Immature natural killer cell (primary cell): ENCODE results near the gene SLC25A22. TPM values are rescaled to one million over a fixed set of nuclear protein-coding genes. Genes with fewer than 3 reads are reported as not detected.

Source experiments
- DNase-seq, 3 donors: peaks; one replicate each; pipeline ENCODE4 v3.0.0; 2022; ENCODE audit warnings: mixed read lengths in 1 of 3
- H3K27ac Mint-ChIP-seq, 6 donors: one replicate each; pipeline ENCODE4 v1.8.0; 2020; ENCODE audit warnings: mixed read lengths in 6 of 6, mild to moderate bottlenecking in 5 of 6, inconsistent platforms in 4 of 6, moderate library complexity in 3 of 6
- H3K27me3 Mint-ChIP-seq, 3 donors: one replicate each; pipeline ENCODE4 v1.8.0; 2020 to 2021; ENCODE audit warnings: low read depth in 3 of 3, mild to moderate bottlenecking in 3 of 3, mixed read lengths in 3 of 3, moderate library complexity in 3 of 3, inconsistent platforms in 1 of 3
- H3K36me3 Mint-ChIP-seq, 3 donors: one replicate each; pipeline ENCODE4 v1.8.0; 2020; ENCODE audit warnings: mixed read lengths in 3 of 3, inconsistent platforms in 2 of 3, mild to moderate bottlenecking in 2 of 3
- H3K4me1 Mint-ChIP-seq, 2 donors: one replicate each; pipeline ENCODE4 v1.8.0; 2020; ENCODE audit warnings: inconsistent platforms in 2 of 2, mild to moderate bottlenecking in 2 of 2, mixed read lengths in 2 of 2, moderate library complexity in 1 of 2
- H3K4me3 Mint-ChIP-seq, 5 donors: one replicate each; pipeline ENCODE4 v1.8.0; 2020; ENCODE audit warnings: mild to moderate bottlenecking in 5 of 5, mixed read lengths in 5 of 5, inconsistent platforms in 3 of 5, moderate library complexity in 3 of 5
- H3K9me3 Mint-ChIP-seq, 6 donors: one replicate each; pipeline ENCODE4 v1.8.0; 2020; ENCODE audit warnings: mild to moderate bottlenecking in 6 of 6, mixed read lengths in 6 of 6, inconsistent platforms in 4 of 6, moderate library complexity in 3 of 6
- polyA plus RNA-seq, 3 donors: library from polyadenylated mRNA; unstranded; fragments of 300-500 nt; fragmentation: Illumina TruSeq; gene quantifications; one replicate each; pipeline ENCODE4 v1.2.3, GENCODE V29; 2021

Gene SLC25A22
- polyA plus RNA-seq, 3 donors from 2014 or later, result 5.2 to 14.9 (median 7.7) TPM

DNA sequence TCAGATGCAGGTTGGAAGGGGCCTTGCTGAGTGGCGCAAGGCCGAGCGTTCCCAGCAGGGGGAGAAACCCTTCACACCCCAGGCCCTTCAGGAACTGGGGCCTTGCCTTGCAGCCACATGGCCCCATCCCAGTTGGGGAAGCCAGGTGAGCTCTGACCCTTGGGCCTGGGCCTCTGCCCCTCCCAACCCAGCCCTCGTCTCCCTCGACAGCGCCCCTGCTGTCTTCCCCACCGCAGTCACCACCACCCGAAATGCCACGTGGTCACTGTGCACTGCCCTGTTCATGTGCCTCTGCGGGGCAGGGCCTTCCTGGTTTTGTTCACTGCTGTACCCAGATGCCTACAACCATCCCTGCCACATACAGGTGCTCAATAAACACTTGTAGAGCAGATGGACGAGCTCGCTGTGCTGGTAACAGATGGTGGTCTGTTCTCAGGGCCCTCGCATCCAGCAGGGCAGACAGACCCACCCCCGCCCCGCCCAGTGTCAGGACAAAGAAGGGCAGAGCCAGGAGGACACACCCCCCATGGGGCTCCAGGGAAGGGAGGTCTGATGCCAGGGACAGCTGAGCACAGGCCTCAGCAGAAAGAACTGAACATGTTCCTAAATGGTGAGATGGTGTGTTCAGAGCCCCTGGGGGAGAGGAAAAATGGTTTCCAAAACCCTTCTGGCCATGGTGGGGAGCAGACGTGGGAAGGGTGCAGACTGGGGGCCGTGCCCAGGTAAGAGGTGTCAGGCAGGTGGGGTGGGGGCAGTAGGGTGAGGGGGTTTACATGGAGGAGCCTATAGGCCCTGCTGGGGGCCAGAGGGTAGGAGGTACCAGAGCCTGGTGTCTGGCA, 40.6 kb upstream of the SLC25A22 start:
- H3K27me3 Mint-ChIP-seq, result peaks cover 5 to 6% (median 5%) of the 10 kb centered on the region in 3 donors
- no peak overlapping the region for H3K4me3 Mint-ChIP-seq
- no peaks in the 10 kb centered on the region for H3K36me3 Mint-ChIP-seq
- peaks cover 28 to 43% of the 10 kb centered on the region in 2 donors for H3K4me1 Mint-ChIP-seq
- no peaks in the 10 kb centered on the region for H3K9me3 Mint-ChIP-seq
- DNase-seq, result no peak
- H3K27ac Mint-ChIP-seq, result peak overlapping the region in 2 of 6 donors; percentile 7 to 76

DNA sequence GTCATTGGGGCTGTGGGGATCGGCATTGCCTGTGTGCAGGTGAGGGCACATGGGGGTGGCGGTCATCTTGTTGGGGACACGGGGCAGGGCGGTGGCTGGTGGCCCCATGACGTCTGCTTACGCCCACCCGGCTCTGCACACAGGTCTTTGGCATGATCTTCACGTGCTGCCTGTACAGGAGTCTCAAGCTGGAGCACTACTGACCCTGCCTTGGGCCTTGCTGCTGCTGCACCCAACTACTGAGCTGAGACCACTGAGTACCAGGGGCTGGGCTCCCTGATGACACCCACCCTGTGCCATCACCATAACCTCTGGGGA, 39.9 kb upstream of the SLC25A22 start:
- Mint-ChIP-seq H3K4me3 (peak overlapping the region in 3 of 5 donors; percentile 13 to 30 (median 18)), H3K27me3 (peaks cover 2 to 6% (median 2%) of the 10 kb centered on the region in 3 donors), H3K27ac (peak overlapping the region in 4 of 6 donors; percentile 24 to 79 (median 62)), H3K36me3 (no peaks in the 10 kb centered on the region), H3K9me3 (no peaks in the 10 kb centered on the region), H3K4me1 (peaks cover 24 to 42% of the 10 kb centered on the region in 2 donors)
- no peak for DNase-seq

DNA sequence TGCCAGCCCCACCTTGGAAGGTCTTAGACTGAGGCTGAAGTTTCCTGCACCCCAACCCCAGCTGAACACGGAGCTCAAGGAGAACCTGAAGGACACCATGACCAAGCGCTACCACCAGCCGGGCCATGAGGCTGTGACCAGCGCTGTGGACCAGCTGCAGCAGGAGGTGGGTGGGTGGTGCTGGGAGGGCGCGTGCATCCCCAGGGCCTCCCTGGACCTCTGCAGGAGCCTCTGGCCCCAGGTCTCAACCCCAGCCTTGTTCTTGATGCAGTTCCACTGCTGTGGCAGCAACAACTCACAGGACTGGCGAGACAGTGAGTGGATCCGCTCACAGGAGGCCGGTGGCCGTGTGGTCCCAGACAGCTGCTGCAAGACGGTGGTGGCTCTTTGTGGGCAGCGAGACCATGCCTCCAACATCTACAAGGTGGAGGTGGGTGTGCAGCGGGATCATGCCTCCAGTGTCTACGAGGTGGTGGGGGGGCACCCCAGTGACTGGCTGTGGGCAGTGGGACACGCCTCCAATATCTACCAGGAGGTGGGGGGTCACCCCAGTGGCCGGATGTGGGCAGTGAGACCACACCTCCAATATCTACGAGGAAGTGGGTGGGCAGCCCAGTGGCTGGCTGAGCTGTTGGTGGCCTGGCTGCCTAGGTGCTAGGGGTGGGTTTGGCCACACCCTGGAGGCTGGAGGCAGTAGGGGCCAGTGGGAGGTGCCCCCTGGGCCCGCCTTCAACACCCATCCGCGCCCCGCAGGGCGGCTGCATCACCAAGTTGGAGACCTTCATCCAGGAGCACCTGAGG, 39.3 kb upstream of the SLC25A22 start:
- peak; percentile 55 to 74 (median 60) for DNase-seq
- Mint-ChIP-seq H3K4me1 (peaks cover 24 to 42% of the 10 kb centered on the region in 2 donors), H3K9me3 (no peaks in the 10 kb centered on the region), H3K4me3 (peak overlapping the region in 4 of 5 donors; percentile 38 to 60 (median 53)), H3K27me3 (peaks cover 2 to 6% (median 2%) of the 10 kb centered on the region in 3 donors), H3K27ac (peak overlapping the region in 4 of 6 donors; percentile 55 to 79 (median 70)), H3K36me3 (no peaks in the 10 kb centered on the region)

DNA sequence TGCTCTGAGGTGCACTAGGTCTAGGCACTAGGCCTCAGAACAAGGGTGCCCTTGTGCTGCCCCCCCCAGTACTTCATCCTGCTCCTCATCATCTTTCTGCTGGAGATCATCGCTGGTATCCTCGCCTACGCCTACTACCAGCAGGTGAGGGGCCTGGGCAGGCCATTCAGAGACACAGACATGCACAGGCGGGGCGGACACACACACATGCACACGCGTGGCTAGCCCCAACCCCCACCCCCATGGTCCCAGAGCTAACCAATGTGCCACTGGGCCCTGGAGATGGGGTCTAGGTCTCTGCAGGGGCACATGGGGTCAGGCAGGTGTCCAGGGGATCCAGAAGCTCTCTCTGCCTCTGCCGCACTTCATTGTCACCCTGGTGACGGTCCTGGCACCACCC, 38.6 kb upstream of the SLC25A22 start:
- Mint-ChIP-seq H3K4me1 (peaks cover 24 to 42% of the 10 kb centered on the region in 2 donors), H3K4me3 (peak overlapping the region in 1 of 5 donors; percentile 33), H3K9me3 (no peaks in the 10 kb centered on the region), H3K36me3 (no peaks in the 10 kb centered on the region), H3K27ac (no peak overlapping the region), H3K27me3 (peaks cover 2 to 5% (median 2%) of the 10 kb centered on the region in 3 donors)
- no peak for DNase-seq

DNA sequence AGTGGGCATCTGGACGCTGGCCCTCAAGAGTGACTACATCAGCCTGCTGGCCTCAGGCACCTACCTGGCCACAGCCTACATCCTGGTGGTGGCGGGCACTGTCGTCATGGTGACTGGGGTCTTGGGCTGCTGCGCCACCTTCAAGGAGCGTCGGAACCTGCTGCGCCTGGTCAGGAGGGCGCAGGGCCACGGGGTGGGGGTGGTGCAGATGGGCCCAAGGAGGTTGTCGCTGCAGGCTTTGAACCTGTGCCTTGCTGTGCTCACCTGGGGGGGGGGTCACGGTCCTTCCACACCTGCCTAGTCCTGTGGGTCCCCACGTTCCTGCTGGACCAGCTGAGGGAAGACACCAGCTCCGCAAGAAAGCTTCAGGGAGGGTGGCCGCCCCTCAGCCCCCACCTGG, 38.2 kb upstream of the SLC25A22 start:
- Mint-ChIP-seq H3K36me3 (no peaks in the 10 kb centered on the region), H3K27me3 (peaks cover 2 to 5% (median 2%) of the 10 kb centered on the region in 3 donors), H3K27ac (no peak overlapping the region), H3K9me3 (no peaks in the 10 kb centered on the region), H3K4me3 (no peak overlapping the region), H3K4me1 (peaks cover 24 to 40% of the 10 kb centered on the region in 2 donors)
- no peak for DNase-seq

DNA sequence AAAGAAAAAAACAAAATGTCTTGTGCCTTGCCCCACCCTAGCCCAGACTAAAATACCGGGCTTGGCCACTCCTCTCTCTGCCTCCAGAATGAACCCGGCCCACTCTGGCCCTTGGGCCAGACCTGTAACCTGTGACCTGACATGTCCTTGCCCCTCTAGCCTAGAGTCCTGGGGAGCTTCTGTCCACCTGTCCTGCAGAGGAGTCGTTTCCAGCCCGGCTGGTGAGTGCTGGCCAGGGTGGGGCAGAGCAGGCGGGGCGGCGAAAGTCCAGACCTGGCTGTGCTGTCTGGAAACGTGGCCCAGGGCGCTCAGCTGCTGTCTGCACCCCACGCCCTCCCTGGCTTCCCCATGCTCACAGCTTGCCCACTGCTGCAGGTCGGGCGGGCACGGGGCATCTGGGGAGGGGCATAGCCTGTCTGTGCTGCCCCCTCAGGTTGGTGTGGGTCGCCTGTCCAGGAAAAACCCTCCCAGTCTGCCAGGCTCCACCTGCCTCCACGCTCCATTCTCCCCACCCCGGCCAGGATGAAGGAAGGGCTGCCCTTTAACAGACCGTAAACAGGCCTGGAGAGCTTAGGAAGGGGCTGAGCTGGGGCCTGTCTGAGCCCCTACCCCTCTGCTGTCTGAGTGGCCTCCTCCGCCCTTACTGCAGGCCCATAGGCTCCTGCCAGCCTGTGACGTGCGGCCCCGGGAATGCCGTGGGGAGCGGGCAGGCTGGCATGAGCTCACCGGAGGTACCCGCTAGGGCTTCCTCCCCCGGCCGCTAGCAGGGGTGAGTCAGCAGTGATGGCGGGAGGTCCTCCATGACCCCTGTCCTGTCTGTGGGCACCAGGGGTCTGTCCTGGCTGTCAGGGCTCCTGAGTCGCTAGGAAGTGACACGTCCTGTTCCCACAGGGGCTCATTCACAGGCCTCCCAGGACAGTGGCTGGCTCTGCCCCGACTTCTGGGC, 36.6 kb upstream of the SLC25A22 start:
- DNase-seq, result no peak
- Mint-ChIP-seq H3K27ac (no peak overlapping the region), H3K4me3 (peak overlapping the region; percentile 59 to 77 (median 70)), H3K9me3 (no peaks in the 10 kb centered on the region), H3K27me3 (peaks cover 2 to 5% (median 2%) of the 10 kb centered on the region in 3 donors), H3K36me3 (no peaks in the 10 kb centered on the region), H3K4me1 (peaks cover 11 to 26% of the 10 kb centered on the region in 2 donors)

DNA sequence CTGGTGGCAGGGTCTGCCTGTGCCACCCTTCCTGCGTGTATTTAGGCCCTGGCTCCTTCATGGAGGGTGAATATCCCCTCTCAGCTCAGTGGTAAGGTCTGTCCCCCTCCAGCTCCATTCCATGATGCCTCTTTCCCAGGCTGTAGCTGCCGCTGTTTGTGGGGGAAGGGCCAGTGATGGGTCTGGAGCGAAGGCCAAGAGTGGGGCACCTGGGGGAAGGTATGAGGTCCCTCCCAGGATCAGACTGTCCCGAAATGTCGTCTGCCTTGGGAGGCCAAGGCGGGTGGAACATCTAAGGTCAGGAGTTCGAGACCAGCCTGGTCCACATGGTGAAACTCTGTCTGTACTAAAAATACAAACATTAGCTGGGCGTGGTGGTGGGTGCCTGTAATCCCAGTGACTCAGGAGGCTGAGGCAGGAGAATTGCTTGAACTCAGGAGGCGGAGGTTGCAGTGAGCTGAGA, 35.8 kb upstream of the SLC25A22 start:
- Mint-ChIP-seq H3K4me3 (peak overlapping the region; percentile 57 to 77 (median 65)), H3K36me3 (no peaks in the 10 kb centered on the region), H3K4me1 (peaks cover 11 to 31% of the 10 kb centered on the region in 2 donors), H3K27me3 (peaks cover 2 to 3% (median 2%) of the 10 kb centered on the region in 3 donors), H3K9me3 (no peaks in the 10 kb centered on the region), H3K27ac (peak overlapping the region in 1 of 6 donors; percentile 31)
- no peak for DNase-seq

DNA sequence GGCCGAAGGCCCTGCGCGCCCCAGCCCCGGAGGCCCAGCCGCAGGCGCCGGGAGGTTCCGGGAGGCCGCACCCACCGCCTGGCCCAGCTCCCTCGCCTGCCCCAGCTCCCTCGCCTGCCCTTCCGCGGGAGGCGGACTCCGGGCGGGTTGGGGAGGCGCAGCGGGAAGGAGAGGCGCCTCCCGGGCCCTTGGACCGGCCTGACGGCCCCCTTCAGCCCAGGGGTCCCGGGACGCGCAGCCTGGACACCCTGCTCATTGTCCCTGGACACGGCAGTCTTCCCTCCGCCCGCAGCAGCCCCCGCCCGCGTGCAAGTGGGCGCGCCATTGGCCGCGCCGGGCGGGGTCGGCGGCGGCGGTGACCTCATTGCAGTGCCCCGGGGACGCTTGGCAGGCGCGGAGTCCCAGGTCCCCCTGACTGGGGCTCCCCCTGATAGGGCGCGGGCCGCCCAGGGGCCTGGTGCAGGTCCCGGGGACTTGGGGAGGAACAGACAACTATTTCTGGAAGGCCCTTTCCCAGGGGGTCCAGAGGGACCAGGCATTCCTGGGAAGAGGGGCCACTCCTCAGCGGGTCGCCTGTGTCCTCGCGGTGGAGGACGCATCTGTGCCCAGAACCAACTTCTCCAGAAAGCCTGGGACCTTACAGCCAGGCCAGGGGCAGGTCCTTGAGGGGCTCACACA, 35.2 kb upstream of the SLC25A22 start:
- DNase-seq, result peak in 1 of 3 donors; percentile 38
- no peaks in the 10 kb centered on the region for H3K9me3 Mint-ChIP-seq
- peak overlapping the region in 1 of 6 donors; percentile 11 for H3K27ac Mint-ChIP-seq
- peaks cover 11 to 28% of the 10 kb centered on the region in 2 donors for H3K4me1 Mint-ChIP-seq
- H3K36me3 Mint-ChIP-seq, result no peaks in the 10 kb centered on the region
- peak overlapping the region in 4 of 5 donors; percentile 57 to 77 (median 68) for H3K4me3 Mint-ChIP-seq
- peaks cover 2 to 4% (median 3%) of the 10 kb centered on the region in 3 donors for H3K27me3 Mint-ChIP-seq

DNA sequence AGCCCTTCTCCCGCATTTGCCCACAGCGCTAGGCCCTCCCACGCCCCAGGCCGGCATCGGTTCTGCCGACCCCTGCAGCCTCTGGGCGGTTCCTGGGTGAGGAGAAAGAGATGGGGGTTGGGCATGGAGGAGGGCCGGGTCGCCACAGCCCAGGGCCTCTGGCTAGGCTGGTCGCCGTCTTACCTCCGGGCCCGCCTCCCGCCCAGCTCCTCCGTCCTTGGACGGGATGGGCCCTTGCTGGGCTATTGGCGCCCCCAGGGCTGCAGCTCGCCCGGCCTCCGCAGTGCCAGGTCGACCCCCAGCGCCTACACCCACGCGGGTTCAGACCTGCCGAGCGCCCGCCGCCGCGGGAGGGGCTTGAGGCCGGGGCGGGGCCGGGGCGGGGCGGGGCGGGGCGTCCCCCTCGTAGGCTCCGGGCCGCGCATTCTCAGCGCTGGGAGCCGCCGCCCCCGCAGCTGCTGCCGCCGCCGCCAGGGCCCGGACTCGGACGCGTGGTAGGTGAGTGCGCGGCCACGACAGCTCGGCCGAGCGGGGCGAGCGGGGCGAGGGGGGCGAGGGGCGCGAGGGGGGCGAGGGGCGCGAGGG, 34.5 kb upstream of the SLC25A22 start, which contains the start of gene CD151:
CD151 (plus strand) TSS at position 424 of the 585 bp plus-strand sequence. CDS start 3,118 bp downstream, outside the sequence.
- Mint-ChIP-seq H3K27ac (peak within 1 kb of the TSS in 1 of 6 donors; percentile 11), H3K9me3 (no peaks in the 10 kb centered on the region), H3K4me3 (peak within 1 kb of the TSS; percentile 57 to 77 (median 70)), H3K27me3 (peaks cover 3 to 10% (median 7%) of the 10 kb centered on the region in 3 donors), H3K36me3 (no peaks in the 10 kb centered on the region), H3K4me1 (peaks cover 4 to 28% of the 10 kb centered on the region in 2 donors)
- DNase-seq, result peak in 2 of 3 donors; percentile 41 to 43

DNA sequence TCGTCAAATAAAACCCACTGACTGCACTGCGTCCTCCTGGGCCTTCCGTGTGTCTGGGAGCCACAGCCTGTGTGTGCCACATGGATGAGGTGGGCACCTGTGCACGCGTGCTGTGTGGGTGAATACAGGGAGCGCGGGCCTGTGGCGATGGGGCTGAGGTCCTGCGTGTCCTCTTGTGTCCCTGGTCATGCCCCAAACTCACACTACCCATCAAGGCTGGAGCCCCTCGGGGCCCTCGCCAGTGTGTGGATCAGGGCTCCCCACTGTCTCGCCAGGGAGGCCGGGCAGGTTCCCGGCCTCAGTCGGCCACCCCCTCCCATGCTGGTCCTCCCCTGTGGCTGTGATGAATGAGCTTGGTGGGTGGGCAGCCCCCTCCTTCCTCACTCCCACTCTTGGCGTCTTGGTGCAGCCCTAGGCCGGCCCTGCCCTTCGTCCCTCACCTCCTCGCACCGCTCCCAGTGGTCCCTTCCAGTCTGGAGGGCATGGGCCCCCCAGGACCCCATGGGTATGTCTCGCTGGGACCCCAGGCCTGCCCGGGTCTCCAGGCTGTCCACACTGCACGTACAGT, 34.0 kb upstream of the SLC25A22 start:
- H3K36me3 Mint-ChIP-seq, result no peaks in the 10 kb centered on the region
- peaks cover 3 to 11% (median 7%) of the 10 kb centered on the region in 3 donors for H3K27me3 Mint-ChIP-seq
- no peak overlapping the region for H3K27ac Mint-ChIP-seq

DNA sequence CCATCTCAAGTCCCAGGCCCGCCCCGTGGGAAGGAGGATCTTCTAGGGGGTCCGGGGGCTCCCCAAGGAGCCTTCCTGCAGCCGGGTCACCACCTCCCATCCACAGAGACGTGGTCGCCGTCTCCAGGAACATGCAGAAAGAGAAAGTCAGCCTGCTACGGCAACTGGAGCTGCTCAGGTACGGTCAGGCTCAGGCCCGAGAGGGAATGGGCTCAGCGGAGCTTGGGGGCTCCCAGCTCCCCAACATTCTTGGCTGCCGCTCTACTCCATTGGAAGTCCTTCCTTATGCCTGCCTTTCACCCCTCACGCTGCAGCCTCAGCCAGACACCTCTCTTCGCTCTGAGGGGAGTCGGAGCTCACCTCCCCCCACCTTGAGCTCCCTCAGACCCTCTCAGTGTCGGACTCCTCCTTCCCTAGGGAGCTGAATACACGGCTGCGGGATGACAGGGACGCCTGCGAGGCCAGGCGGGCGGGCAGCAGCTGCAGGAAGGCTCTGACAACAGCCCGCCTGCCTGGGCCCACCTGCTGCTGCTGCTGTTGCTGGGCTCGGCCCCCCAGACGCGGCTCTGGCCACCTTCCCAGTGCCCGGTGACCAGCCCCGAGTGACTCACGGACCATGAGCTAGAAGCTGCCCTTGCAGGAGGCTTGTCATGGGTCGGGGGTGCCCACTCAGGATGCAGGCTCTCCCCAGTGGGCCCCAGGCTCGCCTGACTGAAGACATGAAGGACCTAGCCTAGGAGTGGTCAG, 33.2 kb upstream of the SLC25A22 start:
- DNase-seq, result no peak
- H3K4me3 Mint-ChIP-seq, result peak overlapping the region; percentile 54 to 74 (median 62)
- H3K27me3 Mint-ChIP-seq, result peaks cover 7 to 15% (median 7%) of the 10 kb centered on the region in 3 donors
- no peaks in the 10 kb centered on the region for H3K9me3 Mint-ChIP-seq
- no peaks in the 10 kb centered on the region for H3K36me3 Mint-ChIP-seq
- H3K4me1 Mint-ChIP-seq, result peaks cover 0 to 28% of the 10 kb centered on the region in 2 donors
- no peak overlapping the region for H3K27ac Mint-ChIP-seq

More for the DNA sequence above, 34.0 kb upstream of the SLC25A22 start:
- no peaks in the 10 kb centered on the region for H3K9me3 Mint-ChIP-seq
- DNase-seq, result no peak
- peaks cover 0 to 25% of the 10 kb centered on the region in 2 donors for H3K4me1 Mint-ChIP-seq
- H3K4me3 Mint-ChIP-seq, result peak overlapping the region; percentile 54 to 74 (median 62)
